ENCODE measurements around the gene ZNF81.

DNA sequence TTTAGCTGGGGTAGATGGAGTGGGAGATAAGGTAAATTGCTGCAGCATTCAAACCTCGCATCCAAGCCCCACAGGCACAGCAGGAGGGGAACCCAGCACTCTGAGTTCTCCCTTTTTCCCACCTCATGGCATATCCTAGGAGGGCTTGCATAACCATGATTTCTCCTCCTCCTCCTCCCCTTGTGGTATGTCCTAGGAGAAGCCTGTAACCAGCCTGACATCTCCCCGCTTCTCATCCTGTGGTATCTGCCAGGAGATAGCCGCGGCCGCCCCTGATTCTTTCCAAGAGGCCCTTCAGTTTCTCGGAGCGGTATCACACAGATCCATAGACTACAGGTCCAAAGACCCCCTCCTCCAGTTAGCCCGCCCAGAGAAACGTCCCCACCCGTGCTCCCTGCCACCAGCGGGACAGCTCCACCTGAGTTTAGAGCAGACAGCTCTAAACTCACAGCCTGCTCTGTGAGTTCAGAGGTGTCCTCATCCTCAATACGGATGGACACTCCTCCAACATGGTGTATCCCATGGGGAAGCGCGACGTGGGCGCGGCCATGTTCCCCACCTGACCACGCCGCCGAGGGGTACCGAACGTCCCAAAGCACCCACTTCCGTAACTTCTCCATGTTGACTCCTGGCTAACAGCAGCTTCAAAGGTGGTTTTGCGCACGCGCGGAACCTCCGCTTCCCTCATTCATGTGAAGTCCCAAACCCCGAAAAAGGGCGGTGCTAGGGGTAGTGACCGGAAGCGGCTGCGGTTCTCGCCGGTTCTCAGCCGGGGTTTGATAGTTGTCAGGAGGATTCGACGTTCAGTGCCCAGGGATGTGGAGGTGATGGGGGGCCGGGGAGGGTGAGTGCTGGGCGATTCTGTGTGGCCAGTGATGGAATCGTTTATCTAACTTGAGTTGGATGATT is at the start of gene ZNF81:
- TF ChIP-seq CBX2 (IDR thresholded peaks at IDR 0.05; ENCODE audit: low read depth, low read length) (no peak), CBX2 (CRISPR knock-in tag; IDR thresholded peaks at IDR 0.05; ENCODE audit: low read depth) (no peak), HHEX (CRISPR knock-in tag; IDR thresholded peaks at IDR 0.05) (no peak), POLR2AphosphoS5 (IDR thresholded peaks at IDR 0.05; ENCODE audit: low read depth, low read length) (peak; percentile 54; the same call in 1 of the 2 replicates), MAX (IDR thresholded peaks at IDR 0.05) (peak; percentile 75), ZNF24 (IDR thresholded peaks at IDR 0.05) (no peak), SNAPC5 (CRISPR knock-in tag; IDR thresholded peaks at IDR 0.05; ENCODE audit: borderline replicate concordance) (no peak), HDAC2 (CRISPR knock-in tag; IDR thresholded peaks at IDR 0.05) (no peak)
- TF ChIP-seq, protein P1, sequence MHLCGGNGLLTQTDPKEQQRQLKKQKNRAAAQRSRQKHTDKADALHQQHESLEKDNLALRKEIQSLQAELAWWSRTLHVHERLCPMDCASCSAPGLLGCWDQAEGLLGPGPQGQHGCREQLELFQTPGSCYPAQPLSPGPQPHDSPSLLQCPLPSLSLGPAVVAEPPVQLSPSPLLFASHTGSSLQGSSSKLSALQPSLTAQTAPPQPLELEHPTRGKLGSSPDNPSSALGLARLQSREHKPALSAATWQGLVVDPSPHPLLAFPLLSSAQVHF (CRISPR knock-in tag; IDR thresholded peaks at IDR 0.05) = no peak
